K562 (cell line): Measurements from ENCODE around the gene LILRB3. TPM values are rescaled to one million over a fixed set of nuclear protein-coding genes. Genes with fewer than 3 reads are reported as not detected.

ENCODE experiments used
- ARID1B ChIP-seq: fragments of 450-650 bp; IDR thresholded peaks from 2 replicates; pipeline ENCODE4 v1.6.1; 2016; ENCODE audit warnings: antibody characterized with exemption, mild to moderate bottlenecking, inconsistent platforms
- ELF1 ChIP-seq: fragments of 200-800 bp; sonication (Bioruptor generic); IDR thresholded peaks from 2 replicates; pipeline ENCODE4 v1.6.1; 2016; ENCODE audit warnings: missing genetic modification characterization, missing compliant biosample characterization
- GMEB1 ChIP-seq: fragments of 250-450 bp; sonication (Bioruptor Pico); IDR thresholded peaks from 2 replicates; pipeline ENCODE4 v1.4.0; 2020; ENCODE audit warnings: mild to moderate bottlenecking
- NR2F6 ChIP-seq: fragments of 450-650 bp; formaldehyde crosslinking; IDR thresholded peaks from 2 replicates; pipeline ENCODE4 v1.4.0; 2020; ENCODE audit warnings: mild to moderate bottlenecking
- PHTF2 ChIP-seq: fragments of 250-450 bp; sonication (Bioruptor Pico); IDR thresholded peaks from 2 replicates; pipeline ENCODE4 v1.5.0; 2021; ENCODE audit warnings: mild to moderate bottlenecking
- POLR2H ChIP-seq: IDR thresholded peaks from 2 replicates; pipeline ENCODE4 v1.6.1; 2016; ENCODE audit warnings: missing genetic modification characterization, low read depth, mild to moderate bottlenecking, control low read depth, missing compliant biosample characterization, moderate library complexity
- SAP30 ChIP-seq: fragments of 200-600 bp; sonication (generic); IDR thresholded peaks from 2 replicates; pipeline ENCODE4 v1.6.1; 2012; ENCODE audit warnings: borderline replicate concordance, low read depth, mild to moderate bottlenecking, moderate library complexity, low read length, control low read depth, inconsistent platforms; ENCODE audit not compliant: insufficient read depth, poor library complexity, severe bottlenecking
- STAT6 ChIP-seq: sonication (generic); formaldehyde crosslinking; IDR thresholded peaks from 2 replicates; pipeline ENCODE4 v1.8.1; 2023; ENCODE audit warnings: mild to moderate bottlenecking, missing genetic modification reagents
- TAF1 ChIP-seq: IDR thresholded peaks from 2 replicates; pipeline ENCODE4 v1.6.1; 2011; ENCODE audit warnings: mild to moderate bottlenecking, low read length, moderate library complexity; ENCODE audit not compliant: insufficient read depth, control insufficient read depth, severe bottlenecking; ENCODE audit errors: extremely low read depth
- THAP7 ChIP-seq: fragments of 250-450 bp; sonication (Bioruptor Pico); IDR thresholded peaks from 2 replicates; pipeline ENCODE4 v1.5.0; 2021
- TSHZ1 ChIP-seq: fragments of 250-450 bp; sonication (Bioruptor Pico); IDR thresholded peaks from 2 replicates; pipeline ENCODE4 v1.4.0; 2020; ENCODE audit warnings: mild to moderate bottlenecking, moderate library complexity
- ZBTB43 ChIP-seq: sonication (generic); formaldehyde crosslinking; IDR thresholded peaks from 2 replicates; pipeline ENCODE4 v1.8.0; 2023; ENCODE audit warnings: mild to moderate bottlenecking, missing genetic modification reagents
- ZBTB8A ChIP-seq: fragments of 450-650 bp; IDR thresholded peaks from 2 replicates; pipeline ENCODE4 v1.6.1; 2018; ENCODE audit warnings: mild to moderate bottlenecking, moderate library complexity; ENCODE audit not compliant: partially characterized antibody
- ZBTB9 ChIP-seq: fragments of 450-650 bp; formaldehyde crosslinking; IDR thresholded peaks from 2 replicates; pipeline ENCODE4 v1.4.0; 2020; ENCODE audit warnings: mild to moderate bottlenecking, moderate library complexity
- ZNF778 ChIP-seq: fragments of 450-650 bp; formaldehyde crosslinking; IDR thresholded peaks from 2 replicates; pipeline ENCODE4 v1.4.0; 2020; ENCODE audit warnings: mild to moderate bottlenecking, moderate library complexity
- ZZZ3 ChIP-seq: fragments of 450-650 bp; IDR thresholded peaks from 2 replicates; pipeline ENCODE4 v1.6.1; 2016; ENCODE audit warnings: antibody characterized with exemption, mild to moderate bottlenecking, moderate library complexity
- polyA plus RNA-seq, 8 experiments: library from polyadenylated mRNA; depleted of rRNA in 4 of 8; stranded (reverse) in 5 of 8; unstranded in 3 of 8; fragments of >200 nt; fragmentation: Nextera tagmentation in 2 of 8; fragmentation: Illumina TruSeq in 1 of 8; extraction: Ambion mirVana in 2 of 8; extraction: Trizol in 1 of 8; gene quantifications; 2 replicates each; pipeline versions ENCODE4 v1.2.1 to v1.2.3, GENCODE V29; 2011 to 2014; ENCODE audit warnings: inconsistent platforms in 1 of 8, missing spikeins in 1 of 8
- total RNA-seq, 7 experiments: library from RNA; depleted of rRNA in 6 of 7; stranded (reverse); fragments of >200 nt in 6 of 7; fragmentation: Illumina TruSeq in 2 of 7; extraction: Trizol in 2 of 7; gene quantifications; 2 replicates each; pipeline versions ENCODE4 v1.2.1 to v1.2.3, GENCODE V29; 2011 to 2021; ENCODE audit warnings: low replicate concordance in 1 of 7

Gene LILRB3
- total and polyA plus RNA-seq, 9 of the 15 experiments (the other 6 are each of a cell fraction or from before 2014, with no cell fraction given): 0.01 to 0.09 TPM; not detected in 7

- TF ChIP-seq THAP7 (CRISPR knock-in tag): no peak
- TF ChIP-seq PHTF2: no peak
- TF ChIP-seq NR2F6 (CRISPR knock-in tag): no peak
- peak; percentile 78 for TF ChIP-seq TAF1
- no peak for TF ChIP-seq ZBTB8A
- TF ChIP-seq STAT6 (CRISPR knock-in tag): no peak
- TF ChIP-seq ZZZ3: no peak
- TF ChIP-seq TSHZ1 (CRISPR knock-in tag): no peak
- no peak for TF ChIP-seq ZBTB43 (CRISPR knock-in tag)
- 0 out of 2 replicates have a peak, but pooled peaks have one; percentile 15 for TF ChIP-seq GMEB1 (CRISPR knock-in tag)
- TF ChIP-seq ELF1 (tag): no peak
- no peak for TF ChIP-seq ARID1B
- TF ChIP-seq POLR2H (tag): no peak
- no peak for TF ChIP-seq ZNF778 (CRISPR knock-in tag)
- TF ChIP-seq SAP30: peak; percentile 78
- peak; percentile 50; the same call in 1 of the 2 replicates for TF ChIP-seq ZBTB9 (CRISPR knock-in tag)
Measured at GRCh38 chr19:54189145-54189734, 33.6 kb downstream of the LILRB3 start, which contains the start of gene MBOAT7 (continued).
